Prostate gland (tissue), 2 donors: Measurements from ENCODE around the gene B4GALT5.

Experiments used
- CTCF ChIP-seq, 4 experiments: fragments of 200-600 bp in 2 of 4; fragments of 450-650 bp in 2 of 4; sonication (generic) in 2 of 4; IDR thresholded peaks; 1 replicate in 3 of 4; 2 replicates in 1 of 4; pipeline ENCODE4 v1.5.1; 2016 to 2019; ENCODE audit warnings: antibody characterized with exemption in 4 of 4, mild to moderate bottlenecking in 2 of 4, moderate library complexity in 2 of 4
- POLR2A ChIP-seq: fragments of 450-650 bp; IDR thresholded peaks from one replicate; pipeline ENCODE4 v1.6.1; 2016; ENCODE audit warnings: antibody characterized with exemption, mild to moderate bottlenecking

GRCh38 chr20:49672096-49672664 lies 41.5 kb downstream of the B4GALT5 start:
- TF ChIP-seq CTCF (IDR thresholded peaks at IDR 0.05) (no peak), POLR2A (no peak)
